Neuronal stem cell (in vitro differentiated cells): ENCODE results near the gene WFIKKN1.

Source experiments
- DNase-seq: peaks from one replicate; pipeline ENCODE4 v3.0.0-alpha.2; 2013; ENCODE audit warnings: low spot score
- H2AFZ ChIP-seq: one replicate; pipeline ENCODE4 v1.6.1; 2013; ENCODE audit warnings: mild to moderate bottlenecking, low read length, inconsistent platforms
- H2AK5ac ChIP-seq: 2 replicates; pipeline ENCODE4 v1.6.1; 2013; ENCODE audit warnings: low read depth, mild to moderate bottlenecking, inconsistent platforms, low read length, moderate library complexity, mixed read lengths
- H2BK120ac ChIP-seq: 2 replicates; pipeline ENCODE4 v1.6.1; 2013; ENCODE audit warnings: low read depth, mild to moderate bottlenecking, inconsistent platforms, low read length, moderate library complexity, mixed read lengths
- H2BK12ac ChIP-seq: one replicate; pipeline ENCODE4 v1.6.1; 2013; ENCODE audit warnings: low read length, inconsistent platforms
- H2BK15ac ChIP-seq: 2 replicates; pipeline ENCODE4 v1.6.1; 2013; ENCODE audit warnings: mild to moderate bottlenecking, low read length, inconsistent platforms, mixed read lengths
- H2BK5ac ChIP-seq: one replicate; pipeline ENCODE4 v1.6.1; 2013; ENCODE audit warnings: inconsistent platforms, mild to moderate bottlenecking, low read length, moderate library complexity
- H3K14ac ChIP-seq: one replicate; pipeline ENCODE4 v1.6.1; 2013; ENCODE audit warnings: low read length, inconsistent platforms
- H3K18ac ChIP-seq: 2 replicates; pipeline ENCODE4 v1.6.1; 2013; ENCODE audit warnings: low read length, inconsistent platforms
- H3K23ac ChIP-seq: 2 replicates; pipeline ENCODE4 v1.6.1; 2013; ENCODE audit warnings: low read depth, mild to moderate bottlenecking, mixed read lengths, low read length, inconsistent platforms; ENCODE audit not compliant: poor library complexity
- H3K27ac ChIP-seq: replicated peaks from 3 replicates; pipeline ENCODE4 v1.5.1; 2013; ENCODE audit warnings: low read length, inconsistent platforms
- H3K27me3 ChIP-seq, 3 experiments: 2 replicates each; pipeline ENCODE4 v1.6.1; 2013; ENCODE audit warnings: low read length in 3 of 3, mild to moderate bottlenecking in 2 of 3, inconsistent platforms in 1 of 3, low read depth in 1 of 3, mixed read lengths in 1 of 3, moderate library complexity in 1 of 3; ENCODE audit not compliant: control insufficient read depth in 3 of 3, insufficient read depth in 3 of 3
- H3K36me3 ChIP-seq, 2 donors: replicated peaks in 1 of 2; 2 replicates each; pipeline ENCODE4 v1.6.1; 2013; ENCODE audit warnings: low read length in 2 of 2; ENCODE audit not compliant: control insufficient read depth in 2 of 2, insufficient read depth in 2 of 2
- H3K4ac ChIP-seq: 2 replicates; pipeline ENCODE4 v1.6.1; 2013; ENCODE audit warnings: inconsistent platforms, mild to moderate bottlenecking, low read length, moderate library complexity
- H3K4me1 ChIP-seq, 2 donors: 1 replicate in 1 of 2; 2 replicates in 1 of 2; pipeline ENCODE4 v1.6.1; 2013; ENCODE audit warnings: low read length in 2 of 2, low read depth in 1 of 2; ENCODE audit not compliant: control insufficient read depth in 2 of 2, insufficient read depth in 1 of 2
- H3K4me2 ChIP-seq: one replicate; pipeline ENCODE4 v1.6.1; 2013; ENCODE audit warnings: mild to moderate bottlenecking, low read length, inconsistent platforms; ENCODE audit not compliant: insufficient read depth, poor library complexity, severe bottlenecking
- H3K4me3 ChIP-seq, 2 donors: 2 replicates each; pipeline ENCODE4 v1.5.1; 2013; ENCODE audit warnings: low read length in 2 of 2, mild to moderate bottlenecking in 2 of 2, inconsistent platforms in 1 of 2, moderate library complexity in 1 of 2
- H3K79me1 ChIP-seq: one replicate; pipeline ENCODE4 v1.6.1; 2013; ENCODE audit warnings: low read depth, mild to moderate bottlenecking, inconsistent platforms, low read length, moderate library complexity
- H3K9ac ChIP-seq: one replicate; pipeline ENCODE4 v1.6.1; 2013; ENCODE audit warnings: mild to moderate bottlenecking, low read depth, low read length, inconsistent platforms; ENCODE audit not compliant: poor library complexity
- H3K9me3 ChIP-seq, 2 donors: replicated peaks in 1 of 2; 2 replicates each; pipeline versions ENCODE3 to v1.6.1; 2013; ENCODE audit warnings: low read length in 2 of 2, mild to moderate bottlenecking in 2 of 2, inconsistent platforms in 1 of 2, low read depth in 1 of 2, mixed read lengths in 1 of 2, moderate library complexity in 1 of 2; ENCODE audit not compliant: control insufficient read depth in 2 of 2, insufficient read depth in 1 of 2
- H4K8ac ChIP-seq: one replicate; pipeline ENCODE4 v1.6.1; 2013; ENCODE audit warnings: low read depth, mild to moderate bottlenecking, inconsistent platforms, low read length, moderate library complexity
- H4K91ac ChIP-seq: one replicate; pipeline ENCODE4 v1.6.1; 2013; ENCODE audit warnings: low read length, low read depth, mild to moderate bottlenecking, inconsistent platforms; ENCODE audit not compliant: poor library complexity
- WGBS, 2 donors: extraction: QIAGEN DNeasy Blood & Tissue Kit; methylation state at CpG; one replicate each; pipeline ENCODE4 v1.1.7; 2013; ENCODE audit warnings: missing lambda C conversion rate in 2 of 2, mixed read lengths in 1 of 2; ENCODE audit not compliant: insufficient read length in 2 of 2, insufficient replicate concordance in 1 of 2; ENCODE audit errors: extremely low coverage in 2 of 2; 5-methylcytosine and 5-hydroxymethylcytosine counted together

WFIKKN1 gene

GRCh38 chr16:608019-608418 lies 22.8 kb upstream of the WFIKKN1 start:
- Histone ChIP-seq H3K4me2 (no peak overlapping the region), H2BK15ac (no peak overlapping the region), H3K4me3 (no peak overlapping the region), H4K8ac (no peak overlapping the region), H3K79me1 (peaks cover 11% of the 10 kb centered on the region), H3K9me3 (peaks cover 11 to 24% of the 10 kb centered on the region in 2 donors), H2BK120ac (no peak overlapping the region), H4K91ac (no peak overlapping the region), H3K27me3 (no peaks in the 10 kb centered on the region), H3K4ac (no peak overlapping the region), H3K9ac (no peak overlapping the region), H2AK5ac (no peak overlapping the region), H3K23ac (no peak overlapping the region), H3K4me1 (no peaks in the 10 kb centered on the region), H3K18ac (no peak overlapping the region), H2BK12ac (no peak overlapping the region), H3K27ac (no peak overlapping the region), H2AFZ (no peak overlapping the region), H2BK5ac (no peak overlapping the region), H3K14ac (no peak overlapping the region), H3K36me3 (peaks cover 0 to 2% of the 10 kb centered on the region in 2 donors)
- WGBS, 2 donors, result no CpG with 5 or more reads among the region's 10 CpGs
- DNase-seq, result no peak

- Histone ChIP-seq H3K4me2 (no peak overlapping the region), H3K23ac (peak overlapping the region; percentile 55), H2AFZ (no peak overlapping the region), H2BK5ac (no peak overlapping the region), H4K8ac (no peak overlapping the region), H3K4ac (no peak overlapping the region), H2BK12ac (no peak overlapping the region), H3K14ac (peak overlapping the region; percentile 17), H3K27me3 (no peaks in the 10 kb centered on the region), H3K36me3 (peaks cover 2 to 7% of the 10 kb centered on the region in 2 donors), H2BK120ac (peak overlapping the region; percentile 61), H3K9ac (no peak overlapping the region), H2BK15ac (no peak overlapping the region), H3K27ac (no peak overlapping the region), H3K4me1 (no peaks in the 10 kb centered on the region), H3K4me3 (no peak overlapping the region), H2AK5ac (no peak overlapping the region), H3K18ac (no peak overlapping the region), H4K91ac (no peak overlapping the region), H3K9me3 (peaks cover 9 to 25% of the 10 kb centered on the region in 2 donors), H3K79me1 (peaks cover 14% of the 10 kb centered on the region)
- WGBS, 2 donors, result no CpG with 5 or more reads among the region's 13 CpGs
- DNase-seq, result no peak
These were observed 21.5 kb upstream of the WFIKKN1 start for GRCh38 chr16:609316-609715.

- Histone ChIP-seq H2AK5ac (no peak overlapping the region), H2BK5ac (no peak overlapping the region), H3K4me1 (no peaks in the 10 kb centered on the region), H3K9me3 (peaks cover 10 to 19% of the 10 kb centered on the region in 2 donors), H3K4me3 (no peak overlapping the region), H3K79me1 (peaks cover 17% of the 10 kb centered on the region), H3K27ac (no peak overlapping the region), H2AFZ (no peak overlapping the region), H3K14ac (no peak overlapping the region), H4K91ac (no peak overlapping the region), H3K23ac (no peak overlapping the region), H3K4ac (no peak overlapping the region), H3K4me2 (no peak overlapping the region), H3K36me3 (peaks cover 2 to 11% of the 10 kb centered on the region in 2 donors), H2BK12ac (no peak overlapping the region), H3K18ac (no peak overlapping the region), H3K27me3 (no peaks in the 10 kb centered on the region), H2BK15ac (no peak overlapping the region), H2BK120ac (no peak overlapping the region), H3K9ac (no peak overlapping the region), H4K8ac (no peak overlapping the region)
- WGBS, 2 donors, result no CpG with 5 or more reads among the region's 14 CpGs
- DNase-seq, result no peak
These were observed 20.8 kb upstream of the WFIKKN1 start for GRCh38 chr16:609984-610383.

DNA sequence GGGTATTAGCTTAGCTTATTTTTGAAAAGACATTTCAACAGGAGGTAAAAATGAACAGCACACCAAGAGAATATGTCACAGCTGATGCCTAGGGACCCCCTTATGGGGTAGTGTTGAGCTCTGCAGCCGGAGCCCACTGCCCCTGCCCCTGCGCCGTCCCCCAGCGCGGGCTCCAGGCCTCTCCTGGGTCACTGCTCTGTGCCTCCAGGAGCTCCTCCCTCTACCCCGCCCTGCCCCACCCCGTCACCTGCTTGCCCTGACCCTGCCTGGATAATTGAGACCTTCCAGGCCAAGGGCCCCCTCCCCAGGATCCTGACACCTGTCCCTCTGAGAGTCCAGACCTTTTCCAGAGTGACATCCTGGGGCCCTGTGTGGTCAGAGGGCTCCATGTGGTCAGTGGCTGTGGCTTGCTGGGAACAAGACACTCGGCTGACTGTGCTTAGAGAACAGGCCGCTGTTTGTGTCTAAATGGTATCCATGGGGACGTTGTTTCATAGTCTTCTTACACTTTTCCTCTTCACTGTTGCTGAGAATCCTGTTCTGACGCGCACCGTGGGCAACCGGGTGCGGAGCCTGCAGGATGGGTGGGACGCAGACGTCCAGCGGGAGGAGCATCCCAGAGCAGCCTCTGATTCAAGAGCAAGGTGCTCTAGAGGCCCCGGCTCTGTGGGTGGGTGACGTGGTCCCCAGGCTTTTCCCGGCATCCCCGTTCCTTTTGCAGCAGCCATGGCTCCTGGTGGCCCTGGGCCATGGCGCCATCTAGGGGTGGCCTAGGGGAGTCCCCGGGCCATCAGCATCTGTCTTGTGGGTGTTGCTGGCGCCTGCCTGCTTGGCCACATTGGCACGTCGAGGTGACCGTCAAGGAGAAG lies 20.0 kb upstream of the WFIKKN1 start:
- Histone ChIP-seq H2BK15ac (no peak overlapping the region), H3K4me1 (no peaks in the 10 kb centered on the region), H3K4me3 (no peak overlapping the region), H3K4me2 (no peak overlapping the region), H2BK5ac (no peak overlapping the region), H3K4ac (no peak overlapping the region), H3K36me3 (peaks cover 1 to 11% of the 10 kb centered on the region in 2 donors), H3K27ac (no peak overlapping the region), H3K79me1 (peaks cover 15% of the 10 kb centered on the region), H2BK120ac (no peak overlapping the region), H3K9me3 (peaks cover 5 to 11% of the 10 kb centered on the region in 2 donors), H2BK12ac (no peak overlapping the region), H2AK5ac (no peak overlapping the region), H3K23ac (no peak overlapping the region), H3K9ac (no peak overlapping the region), H2AFZ (no peak overlapping the region), H3K27me3 (no peaks in the 10 kb centered on the region), H4K91ac (no peak overlapping the region), H3K18ac (peak overlapping the region; percentile 80), H3K14ac (no peak overlapping the region), H4K8ac (no peak overlapping the region)
- DNase-seq, result no peak
- no CpG with 5 or more reads among the region's 28 CpGs for WGBS, 2 donors
